ENCODE data around the gene SLC8A1.

Gene SLC8A1

GRCh38 chr2:40316620-40317019 is 135.3 kb downstream of the SLC8A1 start:
- H3K4me3 ChIP-seq (ENCODE audit: low read depth, low read length): no peak overlapping the region
- DNase-seq (ENCODE audit: low read depth): no peak
- no peak for TF ChIP-seq CTCF (IDR thresholded peaks at IDR 0.05; ENCODE audit: low read depth, low read length, missing control alignments)

GRCh38 chr2:40315683-40316082 is 136.2 kb downstream of the SLC8A1 start:
- DNase-seq (ENCODE audit: low read depth): no peak
- H3K4me3 ChIP-seq (ENCODE audit: low read depth, low read length): no peak overlapping the region
- TF ChIP-seq CTCF (IDR thresholded peaks at IDR 0.05; ENCODE audit: low read depth, low read length, missing control alignments): no peak

- DNase-seq (ENCODE audit: low read depth): no peak
These were observed 140.9 kb downstream of the SLC8A1 start for GRCh38 chr2:40311026-40311425.

GRCh38 chr2:40310303-40310702 is 141.6 kb downstream of the SLC8A1 start:
- H3K4me3 ChIP-seq (ENCODE audit: low read depth, low read length): no peak overlapping the region
- no peak for DNase-seq (ENCODE audit: low read depth)
- no peak for TF ChIP-seq CTCF (IDR thresholded peaks at IDR 0.05; ENCODE audit: low read depth, low read length, missing control alignments)

More at GRCh38 chr2:40311026-40311425, 140.9 kb downstream of the SLC8A1 start:
- no peak overlapping the region for H3K4me3 ChIP-seq (ENCODE audit: low read depth, low read length)
- TF ChIP-seq CTCF (IDR thresholded peaks at IDR 0.05; ENCODE audit: low read depth, low read length, missing control alignments): no peak

- no peak for DNase-seq (ENCODE audit: low read depth)
- no peak for TF ChIP-seq CTCF (IDR thresholded peaks at IDR 0.05; ENCODE audit: low read depth, low read length, missing control alignments)
- no peak overlapping the region for H3K4me3 ChIP-seq (ENCODE audit: low read depth, low read length)
These were observed 147.6 kb downstream of the SLC8A1 start for GRCh38 chr2:40304340-40304739.

GRCh38 chr2:40303746-40304145 is 148.1 kb downstream of the SLC8A1 start:
- DNase-seq (ENCODE audit: low read depth): no peak
- TF ChIP-seq CTCF (IDR thresholded peaks at IDR 0.05; ENCODE audit: low read depth, low read length, missing control alignments): no peak

GRCh38 chr2:40302751-40303325 is 149.1 kb downstream of the SLC8A1 start:
- TF ChIP-seq CTCF (IDR thresholded peaks at IDR 0.05; ENCODE audit: low read depth, low read length, missing control alignments): no peak
- no peak overlapping the region for H3K4me3 ChIP-seq (ENCODE audit: low read depth, low read length)
- no peak for DNase-seq (ENCODE audit: low read depth)

More at GRCh38 chr2:40303746-40304145, 148.1 kb downstream of the SLC8A1 start:
- no peak overlapping the region for H3K4me3 ChIP-seq (ENCODE audit: low read depth, low read length)

All from GM12864 (cell line).